ENCODE results near the gene DMBT1.
"Not testable (repeated sequence)": the region's sequence is repeated elsewhere in the genome, so short reads cannot be mapped to it uniquely, and the experiment has no call there.

DMBT1 gene

DNA sequence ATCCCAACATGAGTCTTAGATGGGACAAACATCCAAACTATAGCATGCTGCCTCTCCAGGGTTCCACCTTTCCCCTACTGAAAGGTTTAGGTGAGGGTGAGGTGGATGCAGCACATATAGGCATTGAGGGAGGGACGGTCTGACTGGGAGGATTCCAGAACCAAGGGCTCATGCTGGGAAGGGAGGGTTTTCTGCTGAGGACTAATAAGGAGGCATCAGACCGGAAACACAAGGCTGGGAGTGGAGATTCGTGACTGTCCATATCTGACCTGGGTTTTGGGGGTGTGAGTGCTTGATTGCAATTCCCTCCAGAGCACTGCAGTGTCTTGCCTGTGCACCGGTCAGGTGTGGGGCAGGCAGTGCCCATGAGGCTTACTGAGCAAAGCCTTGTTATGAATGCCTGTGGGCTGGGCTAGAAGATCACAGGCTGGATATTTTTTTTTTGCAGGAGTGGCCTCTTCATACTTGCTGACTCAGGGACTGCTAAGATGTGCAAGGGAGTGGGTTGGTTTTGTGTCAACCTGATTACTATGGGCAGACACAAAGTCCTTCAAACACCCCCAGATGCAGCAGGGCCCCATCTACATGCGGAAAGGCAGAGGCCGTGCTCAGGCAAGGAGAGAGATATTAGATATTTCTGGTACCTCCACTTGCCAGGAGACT lies 26.7 kb downstream of the DMBT1 start:
- no peak for DNase-seq

GRCh38 chr10:122588381-122588780 lies 27.8 kb downstream of the DMBT1 start:
- no peak for DNase-seq

DNA sequence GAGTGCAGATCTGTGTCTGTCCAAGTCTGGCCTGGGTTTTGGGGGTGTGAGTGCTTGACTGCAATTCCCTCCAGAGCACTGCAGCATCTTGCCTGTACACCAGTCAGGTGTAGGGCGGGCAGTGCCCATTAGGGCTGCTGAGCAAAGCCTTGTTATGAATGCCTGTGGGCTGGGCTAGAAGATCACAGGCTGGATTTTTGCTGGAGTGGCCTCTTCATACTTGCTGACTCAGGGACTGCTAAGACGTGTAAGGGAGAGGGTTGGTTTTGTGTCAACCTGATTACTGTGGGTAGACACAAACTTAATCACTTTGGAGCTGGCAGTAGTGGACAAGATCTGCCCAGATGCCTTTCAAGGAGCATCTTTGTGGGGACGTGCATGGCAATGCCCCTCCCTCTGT lies 29.6 kb downstream of the DMBT1 start:
- DNase-seq = no peak

DNA sequence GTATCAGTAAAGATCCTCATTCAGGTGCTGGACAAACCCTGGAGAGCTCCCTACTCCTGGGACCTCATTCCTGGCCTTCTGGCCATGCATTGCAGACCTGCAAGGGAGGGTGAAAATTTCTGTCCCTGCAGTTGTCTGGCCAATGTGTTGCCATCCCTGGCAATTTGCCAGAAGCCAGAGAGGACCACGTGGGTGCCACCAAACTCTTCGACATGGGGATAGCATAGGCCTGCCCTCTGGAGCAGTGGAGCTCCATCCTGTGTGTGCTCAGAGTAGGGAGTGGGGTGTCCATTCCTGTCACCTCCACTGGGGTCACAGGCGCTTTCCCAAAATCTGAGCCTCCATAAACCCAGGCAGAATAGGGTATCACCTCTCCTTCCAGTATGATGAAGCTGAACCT lies 31.2 kb downstream of the DMBT1 start:
- DNase-seq = no peak

- DNase-seq = no peak
Observed at GRCh38 chr10:122592161-122592560, 31.6 kb downstream of the DMBT1 start.

DNA sequence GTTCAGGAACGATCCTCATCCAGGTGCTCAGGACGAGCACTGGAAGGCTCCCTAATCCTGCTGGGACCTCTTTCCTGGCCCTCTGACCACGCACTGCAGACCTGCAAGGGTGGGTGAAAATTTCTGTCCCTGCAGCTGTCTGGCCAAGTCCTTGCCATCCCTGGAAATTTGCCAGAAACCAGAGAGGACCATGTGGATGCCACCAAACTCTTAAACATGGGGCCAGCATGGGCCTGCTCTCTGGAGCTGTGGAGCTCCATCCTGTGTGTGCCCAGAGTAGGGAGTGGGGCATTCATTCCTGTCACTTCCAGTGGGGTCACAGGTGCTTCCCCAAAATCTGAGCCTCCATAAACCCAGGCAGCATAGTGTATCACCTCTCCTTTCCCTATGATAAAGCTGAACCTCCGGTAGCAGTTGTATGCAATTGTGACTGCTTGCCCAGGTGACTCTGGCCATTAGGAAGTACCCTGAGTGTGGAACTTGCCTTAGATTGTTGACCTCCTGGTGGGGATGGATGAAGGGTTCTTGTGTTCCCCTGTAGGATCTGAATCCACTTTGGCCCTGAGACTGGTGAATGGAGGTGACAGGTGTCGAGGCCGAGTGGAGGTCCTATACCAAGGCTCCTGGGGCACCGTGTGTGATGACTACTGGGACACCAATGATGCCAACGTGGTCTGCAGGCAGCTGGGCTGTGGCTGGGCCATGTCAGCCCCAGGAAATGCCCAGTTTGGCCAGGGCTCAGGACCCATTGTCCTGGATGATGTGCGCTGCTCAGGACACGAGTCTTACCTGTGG lies 57.1 kb downstream of the DMBT1 start:
- DNase-seq = no peak

DNA sequence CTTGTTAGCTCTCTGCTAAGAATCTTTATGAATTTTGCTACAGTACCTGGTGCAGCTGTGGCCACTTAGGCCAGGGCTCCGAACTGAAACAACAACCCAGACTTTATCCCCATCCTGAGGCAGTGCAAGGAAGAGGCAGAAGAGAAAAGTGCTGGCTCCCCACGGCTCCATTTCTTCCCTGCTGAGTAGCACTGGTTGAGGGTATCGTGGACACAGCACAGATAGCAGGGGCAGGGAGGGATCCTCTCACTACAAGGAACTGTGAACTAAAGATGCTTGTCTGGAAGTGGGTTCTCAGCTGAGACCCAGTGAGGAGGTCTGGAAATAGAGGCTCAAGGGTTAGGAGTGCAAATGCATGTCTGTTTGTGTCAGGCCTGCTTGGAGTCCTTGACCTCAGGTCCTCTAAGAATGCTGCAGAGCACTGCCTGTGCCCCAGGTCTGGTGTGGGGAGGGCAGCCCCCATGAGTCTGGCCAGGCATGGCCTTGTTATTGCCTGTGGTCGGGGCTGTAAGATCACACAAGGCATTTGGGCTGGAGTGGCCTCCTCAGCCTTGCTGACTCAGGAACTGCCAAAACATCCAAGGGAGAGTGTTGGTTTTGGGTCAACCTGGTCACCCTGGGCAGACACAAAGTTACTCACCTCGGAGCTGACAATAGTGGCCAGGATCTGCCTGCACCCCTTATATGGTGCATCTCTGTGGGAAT lies 58.1 kb downstream of the DMBT1 start:
- DNase-seq = no peak

- not testable (repeated sequence) for DNase-seq
Observed at GRCh38 chr10:122620961-122621360, 60.4 kb downstream of the DMBT1 start.

GRCh38 chr10:122624546-122624945 lies 64.0 kb downstream of the DMBT1 start:
- DNase-seq = no peak

DNA sequence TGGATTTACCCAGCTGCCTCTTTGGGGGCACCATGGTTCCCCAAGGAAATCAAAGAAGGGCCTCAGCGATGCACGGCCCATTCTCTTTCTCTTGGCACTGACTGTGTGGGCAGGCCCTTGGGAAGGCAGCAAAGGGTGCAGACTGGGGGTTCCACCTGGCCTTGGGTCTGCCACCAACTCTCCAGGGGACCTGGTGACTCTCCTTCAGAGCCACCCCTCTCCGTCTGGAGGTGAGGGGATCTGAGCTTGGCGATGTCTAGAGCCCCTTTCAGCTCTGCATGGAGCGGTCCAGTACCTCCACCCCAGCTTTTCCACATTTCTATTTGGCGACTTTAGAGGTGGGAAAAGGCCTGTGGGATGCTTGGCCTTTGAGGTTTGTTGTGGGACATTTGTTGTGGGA lies 70.0 kb downstream of the DMBT1 start:
- DNase-seq = no peak

DNA sequence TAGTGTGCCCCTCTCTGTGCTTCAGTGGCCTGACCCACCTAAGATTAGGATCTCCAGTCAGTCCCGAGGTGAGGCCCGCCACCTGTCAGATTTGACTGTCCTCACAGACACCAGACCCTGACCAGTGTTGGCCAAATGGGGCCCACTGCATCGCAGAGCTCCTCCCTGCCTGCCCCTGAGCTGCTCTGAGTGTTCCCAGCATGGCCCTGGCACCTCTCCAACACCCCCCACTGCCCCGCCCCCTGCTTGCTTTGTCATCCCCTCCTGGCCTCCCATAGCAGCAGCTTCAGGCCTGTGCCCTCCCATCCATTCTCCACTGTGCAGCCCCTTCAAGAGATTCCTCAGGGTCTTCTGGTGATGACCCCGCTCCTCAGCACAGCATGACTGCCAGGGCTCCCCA lies 71.5 kb downstream of the DMBT1 start:
- no peak for DNase-seq

- no peak for DNase-seq
Observed at GRCh38 chr10:122632576-122632975, 72.0 kb downstream of the DMBT1 start.

DNA sequence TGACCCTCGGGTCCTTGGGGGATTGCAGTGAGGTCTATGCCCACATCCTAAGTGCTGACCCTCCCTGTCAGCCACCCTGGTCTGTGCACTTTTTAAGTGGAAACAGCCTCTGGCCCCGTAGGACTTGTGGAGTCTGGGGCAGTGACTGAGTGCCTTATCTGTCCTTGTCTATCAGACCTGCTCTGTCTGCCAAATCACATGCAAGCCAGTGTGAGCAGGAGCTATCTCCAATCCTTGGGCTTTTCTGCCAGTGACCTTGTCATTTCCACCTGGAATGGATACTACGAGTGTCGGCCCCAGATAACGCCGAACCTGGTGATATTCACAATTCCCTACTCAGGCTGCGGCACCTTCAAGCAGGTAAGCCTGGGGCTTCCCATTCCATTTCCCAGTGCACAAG lies 76.4 kb downstream of the DMBT1 start:
- no peak for DNase-seq

DNA sequence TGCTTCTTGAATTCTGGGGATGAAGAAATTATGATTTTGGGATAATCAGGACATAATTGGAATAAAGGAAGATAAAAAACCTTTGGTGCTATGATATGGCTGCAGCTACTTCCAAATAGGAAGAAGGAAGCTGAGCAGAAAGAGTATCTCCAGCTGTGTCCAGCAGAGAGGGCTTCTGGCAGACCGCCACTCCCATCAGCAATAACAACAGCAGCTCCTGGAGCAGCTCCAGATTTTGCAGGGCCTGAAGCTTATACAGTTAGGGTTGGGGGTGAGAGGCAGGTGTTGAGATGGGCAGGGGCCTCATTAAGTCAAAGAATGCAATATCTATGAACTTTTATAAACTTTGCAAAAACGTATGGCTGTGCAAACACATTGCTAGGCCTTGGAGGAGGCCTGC lies 76.8 kb downstream of the DMBT1 start:
- DNase-seq = peak; percentile 43

DNA sequence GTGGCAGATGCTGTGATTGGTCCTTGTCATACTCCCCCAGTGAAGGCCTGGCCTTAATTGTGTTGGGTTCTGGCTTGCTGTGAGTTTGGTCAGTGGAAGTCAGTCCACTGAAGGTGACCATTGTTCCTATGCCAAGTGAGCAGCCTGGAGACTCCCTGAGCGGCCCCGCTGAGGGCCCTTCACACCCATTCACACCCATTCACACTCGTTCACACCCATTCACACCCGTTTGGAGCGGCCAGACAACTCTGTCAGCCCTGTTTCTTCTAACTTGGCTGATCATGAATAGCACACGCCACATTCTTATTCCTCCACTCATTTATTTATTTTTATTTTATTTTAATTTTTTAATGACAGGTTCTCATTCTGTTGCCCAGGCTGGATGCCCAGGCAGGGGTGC lies 77.6 kb downstream of the DMBT1 start:
- no peak for DNase-seq

GRCh38 chr10:122639801-122640200 lies 79.2 kb downstream of the DMBT1 start:
- no peak for DNase-seq

DNA sequence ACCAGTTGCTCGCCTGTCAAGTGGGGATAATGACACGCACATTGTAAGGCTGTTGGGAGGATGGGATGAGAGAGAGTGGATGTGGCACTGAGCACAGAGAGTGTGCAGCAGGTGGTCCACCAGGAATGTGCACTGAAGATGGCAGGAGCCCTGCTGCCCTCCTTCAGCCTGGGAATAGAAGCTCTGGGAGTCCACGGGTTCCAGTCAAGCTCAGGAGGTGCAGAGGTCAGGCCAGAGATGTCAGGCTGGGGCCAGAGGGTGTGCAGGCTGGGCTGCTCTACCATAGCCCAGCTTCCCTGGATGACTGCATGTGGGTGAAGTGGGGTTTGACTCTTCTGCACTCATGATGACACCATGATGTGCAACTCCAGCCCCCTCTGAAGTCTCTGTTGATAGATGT lies 80.4 kb downstream of the DMBT1 start:
- DNase-seq = no peak

DNA sequence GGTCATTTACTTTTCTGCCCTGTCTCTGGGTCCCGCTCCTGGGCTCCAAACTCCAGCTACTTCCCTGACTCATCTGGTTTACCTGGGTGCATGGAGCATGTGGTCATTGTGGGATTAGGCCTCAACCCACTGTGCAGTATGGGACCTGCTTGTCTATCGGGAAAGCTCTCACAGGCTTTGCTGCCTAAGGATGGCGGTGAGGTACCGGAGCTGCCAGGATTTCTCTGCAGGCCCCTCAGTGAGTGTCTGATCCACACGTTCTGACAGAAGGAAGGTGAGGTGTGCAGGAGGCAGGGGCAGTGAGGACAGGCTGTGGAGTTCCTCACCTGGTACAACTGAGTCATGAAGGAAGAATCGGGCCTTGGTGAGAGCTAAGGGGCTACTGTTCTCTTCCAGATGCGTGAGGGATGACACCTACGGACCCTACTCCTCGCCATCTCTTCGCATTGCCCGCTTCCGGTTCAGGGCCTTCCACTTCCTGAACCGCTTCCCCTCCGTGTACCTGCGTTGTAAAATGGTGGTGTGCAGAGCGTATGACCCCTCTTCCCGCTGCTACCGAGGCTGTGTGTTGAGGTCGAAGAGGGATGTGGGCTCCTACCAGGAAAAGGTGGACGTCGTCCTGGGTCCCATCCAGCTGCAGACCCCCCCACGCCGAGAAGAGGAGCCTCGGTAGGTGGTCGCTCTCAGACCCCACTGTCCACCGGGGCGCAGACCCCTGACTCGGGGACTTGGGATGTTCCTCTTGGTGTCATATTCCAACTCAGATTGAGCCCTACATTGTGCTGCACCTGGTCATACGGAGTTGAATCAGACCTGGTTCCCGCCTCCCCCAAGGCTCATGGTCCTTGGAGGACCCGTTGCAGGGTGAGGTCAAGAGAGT lies 82.4 kb downstream of the DMBT1 start:
- DNase-seq = no peak

DNA sequence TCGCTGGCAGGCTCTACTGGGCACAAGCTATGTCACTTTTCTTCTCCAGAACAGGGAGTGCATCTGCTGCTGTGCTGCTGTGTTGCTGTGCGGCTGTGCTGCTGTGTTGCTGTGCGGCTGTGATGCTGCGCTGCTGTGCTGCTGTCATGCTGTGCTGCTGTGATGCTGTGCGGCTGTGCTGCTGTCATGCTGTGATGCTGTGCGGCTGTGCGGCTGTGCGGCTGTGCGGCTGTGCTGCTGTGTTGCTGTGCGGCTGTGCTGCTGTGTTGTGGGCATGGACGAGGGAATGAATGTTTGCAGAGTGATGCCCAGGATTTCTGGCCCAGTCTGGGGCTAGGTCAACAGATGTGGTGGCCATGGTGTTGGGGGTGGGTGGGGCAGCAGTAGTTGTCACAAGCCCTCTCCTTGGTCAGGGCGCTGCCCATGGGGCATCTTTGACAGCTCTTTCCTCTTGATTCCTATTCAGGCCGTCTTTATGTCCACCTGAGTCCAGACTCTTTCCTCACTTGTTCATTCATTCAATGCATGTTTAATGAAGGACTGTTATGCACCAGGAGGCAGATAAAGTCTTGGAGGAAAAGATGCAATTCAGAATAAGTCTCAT lies 83.5 kb downstream of the DMBT1 start:
- DNase-seq = no peak

- no peak for DNase-seq
Observed at GRCh38 chr10:122646511-122647382, 86.2 kb downstream of the DMBT1 start.

- DNase-seq = no peak
Observed at GRCh38 chr10:122647383-122647968, 86.9 kb downstream of the DMBT1 start.
